Pancreas (tissue), 10 donors: Measurements from ENCODE around the gene SLIT1. TPM values are rescaled to one million over a fixed set of nuclear protein-coding genes. Genes with fewer than 3 reads are reported as not detected.
A peak's percentile ranks its signal among the peaks of the same experiment; 100 is the strongest.

Experiments
- ATAC-seq, 4 donors: fragments of 200-7000 bp; cut with Tn5 transposase; one replicate each; pipeline versions ENCODE4 v1.8.0 to v1.9.1; 2020; ENCODE audit warnings: mild to moderate bottlenecking in 4 of 4, moderate library complexity in 4 of 4
- DNase-seq, 6 donors: peaks; one replicate each; pipeline ENCODE4 v3.0.0-alpha.2; 2020
- FAIRE-seq: peaks from 2 replicates; lab custom pipeline; 2012; peaks lifted over from hg19 to GRCh38; lab: Jason Lieb, UNC
- H3K27ac ChIP-seq, 4 donors: fragments of 200-600 bp; sonication (generic); 1 replicate in 3 of 4; 2 replicates in 1 of 4; pipeline versions ENCODE4 v1.5.0 to v1.8.0; 2020
- H3K27me3 ChIP-seq, 4 donors: fragments of 200-600 bp; one replicate each; pipeline ENCODE4 v1.8.0; 2021
- H3K36me3 ChIP-seq, 3 donors: fragments of 200-600 bp; sonication (generic) in 1 of 3; one replicate each; pipeline versions ENCODE4 v1.5.0 to v1.8.0; 2020 to 2021
- H3K4me1 ChIP-seq, 3 donors: fragments of 200-600 bp; one replicate each; pipeline ENCODE4 v1.8.0; 2021
- H3K4me3 ChIP-seq, 4 donors: fragments of 200-600 bp; sonication (generic) in 2 of 4; one replicate each; pipeline versions ENCODE4 v1.5.0 to v1.8.0; 2020 to 2021
- H3K9me3 ChIP-seq, 4 donors: fragments of 200-600 bp; one replicate each; pipeline ENCODE4 v1.8.0; 2021
- CTCF ChIP-seq, 4 donors: fragments of 200-600 bp; sonication (generic) in 3 of 4; IDR thresholded peaks; one replicate each; pipeline versions ENCODE4 v1.5.0 to v1.8.0; 2021; ENCODE audit warnings: antibody characterized with exemption in 4 of 4
- WGBS, 2 donors: extraction: QIAGEN DNeasy Blood & Tissue Kit; methylation state at CpG; one replicate each; pipeline ENCODE4 v1.1.7; 2013; 5-methylcytosine and 5-hydroxymethylcytosine counted together
- intact Hi-C, 3 donors: fragments of 100-400 bp; cut with DNase I; formaldehyde crosslinking; loops; one replicate each; pipeline versions ENCODE4 v1.11.1 to v1.14.2; 2022
- polyA plus RNA-seq, 2 donors: library from polyadenylated mRNA; stranded (reverse); fragments of 200-250 nt; gene quantifications; one replicate each; pipeline ENCODE4 v1.2.3, GENCODE V29; 2013
- total RNA-seq, 6 donors: library from RNA; stranded (reverse); fragmentation: NEBNext Ultra II Directional in 4 of 6; extraction: Animal tissue kit (Norgen Biotek cat#: 25700) in 4 of 6; gene quantifications; one replicate each; pipeline versions ENCODE4 v1.2.1 to v1.2.4, GENCODE V29; 2021 to 2023
- donor health status: healthy with polysubstance abuse.
- donor health status: DM: no; HTN: no; CAD: no; lungs with moderate emphysema.
- donor health status: DM: no; HTN: no; CAD: no.
- donor health status: control.
- donor health status: control.
- donor health status: Bipolar disorder and iron deficiency.
- donor health status: DM: yes; HTN: yes; CAD: no.
- donor health status: DM: no; HTN: no; CAD: no.
- donor health status: DM: no; HTN: no; CAD: no.
- donor health status: DM: yes; HTN: yes; CAD: no.

Gene SLIT1
- total and polyA plus RNA-seq, 8 donors = 0.23 to 2.8 (median 0.89) TPM

GRCh38 chr10:97215619-97216260 is 30.0 kb upstream of the SLIT1 start:
- Histone ChIP-seq H3K27me3 (no peaks in the 10 kb centered on the region), H3K27ac (no peak overlapping the region), H3K4me1 (no peaks in the 10 kb centered on the region), H3K36me3 (no peaks in the 10 kb centered on the region), H3K4me3 (no peak overlapping the region), H3K9me3 (no peaks in the 10 kb centered on the region)
- intact Hi-C loops = loop anchor here in 1 of 3 donors (5.0 kb wide), 1 partner anchor 143 kb away; no protein-coding TSS in a partner anchor
- FAIRE-seq (no peak), ATAC-seq (no peak), DNase-seq (no peak)
- TF ChIP-seq CTCF (IDR thresholded peaks at IDR 0.05) = no peak
- 79 to 84% methylated on average over 15 of the region's 15 CpGs for WGBS, 2 donors

- Histone ChIP-seq H3K9me3 (no peaks in the 10 kb centered on the region), H3K36me3 (no peaks in the 10 kb centered on the region), H3K27me3 (no peaks in the 10 kb centered on the region), H3K4me1 (no peaks in the 10 kb centered on the region), H3K4me3 (no peak overlapping the region), H3K27ac (no peak overlapping the region)
- intact Hi-C loops = no loop called here
- FAIRE-seq (no peak), ATAC-seq (no peak), DNase-seq (no peak)
- 60 to 61% methylated on average over 9 of the region's 9 CpGs for WGBS, 2 donors
- TF ChIP-seq CTCF (IDR thresholded peaks at IDR 0.05) = no peak
Measured at GRCh38 chr10:97213431-97213830, 27.7 kb upstream of the SLIT1 start.

- H3K4me3 ChIP-seq = no peak overlapping the region
- FAIRE-seq (no peak), ATAC-seq (no peak), DNase-seq (no peak)
- H3K27me3 ChIP-seq = no peaks in the 10 kb centered on the region
- H3K4me1 ChIP-seq = no peaks in the 10 kb centered on the region
- no peak for TF ChIP-seq CTCF (IDR thresholded peaks at IDR 0.05)
- intact Hi-C loops = no loop called here
- no peaks in the 10 kb centered on the region for H3K9me3 ChIP-seq
- H3K36me3 ChIP-seq = no peaks in the 10 kb centered on the region
- WGBS, 2 donors = 60 to 76% methylated on average over 9 of the region's 9 CpGs
- no peak overlapping the region for H3K27ac ChIP-seq
Measured at GRCh38 chr10:97211229-97211628, 25.5 kb upstream of the SLIT1 start.

- Histone ChIP-seq H3K36me3 (no peaks in the 10 kb centered on the region), H3K27me3 (no peaks in the 10 kb centered on the region), H3K27ac (no peak overlapping the region), H3K4me1 (no peaks in the 10 kb centered on the region), H3K4me3 (no peak overlapping the region), H3K9me3 (no peaks in the 10 kb centered on the region)
- peak in 5 of 6 donors; percentile 37 to 85 (median 61) for DNase-seq
- TF ChIP-seq CTCF (IDR thresholded peaks at IDR 0.05) = peak; percentile 86 to 98 (median 94)
- FAIRE-seq = no peak
- peak; percentile 66 to 96 (median 90) for ATAC-seq
- 5 to 7% methylated on average over 8 of the region's 8 CpGs for WGBS, 2 donors
- intact Hi-C loops = no loop called here
Measured at GRCh38 chr10:97210543-97210960, 24.8 kb upstream of the SLIT1 start.

DNA sequence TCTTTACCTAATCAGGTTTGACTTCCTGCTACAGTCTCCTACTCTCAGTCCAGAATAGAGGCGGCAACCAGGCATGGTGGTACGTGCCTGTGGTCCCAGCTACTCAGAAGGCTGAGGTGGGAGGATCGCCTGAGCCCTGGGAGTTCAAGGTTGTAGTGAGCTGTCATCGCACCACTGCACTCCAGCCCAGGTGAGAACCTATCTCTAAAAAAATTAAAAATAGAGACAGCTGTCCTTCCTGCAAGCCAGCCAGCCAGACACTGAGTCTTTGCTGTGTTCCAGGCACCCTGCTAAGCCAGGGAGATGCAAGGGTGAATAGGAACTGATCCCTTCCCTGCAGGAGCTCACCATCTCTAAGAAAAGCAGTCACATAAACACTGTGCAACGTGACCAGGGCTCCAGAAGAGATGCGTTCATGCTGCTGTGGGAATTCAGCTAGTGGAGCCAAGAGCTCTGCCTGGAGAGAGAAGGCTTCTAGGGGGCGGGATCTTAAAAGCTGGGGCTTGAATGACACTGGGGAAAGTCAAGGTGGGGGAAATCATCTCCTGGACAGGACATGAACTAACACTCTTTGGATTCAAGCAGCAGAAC is 22.1 kb upstream of the SLIT1 start:
- FAIRE-seq (no peak), DNase-seq (no peak), ATAC-seq (no peak)
- Histone ChIP-seq H3K9me3 (no peaks in the 10 kb centered on the region), H3K27ac (no peak overlapping the region), H3K36me3 (no peaks in the 10 kb centered on the region), H3K4me3 (no peak overlapping the region), H3K27me3 (no peaks in the 10 kb centered on the region), H3K4me1 (no peaks in the 10 kb centered on the region)
- intact Hi-C loops = loop anchor here in 1 of 3 donors (2.0 kb wide), 1 partner anchor 135 kb away; no protein-coding TSS in a partner anchor
- no peak for TF ChIP-seq CTCF (IDR thresholded peaks at IDR 0.05)
- WGBS, 2 donors = 40 to 53% methylated on average over 7 of the region's 7 CpGs
